ENCODE data around the gene KRTAP1-4. TPM values are rescaled to one million over a fixed set of nuclear protein-coding genes. Genes with fewer than 3 reads are reported as not detected.
"Not testable (repeated sequence)": the region's sequence is repeated elsewhere in the genome, so short reads cannot be mapped to it uniquely, and the experiment has no call there.

KRTAP1-4 gene
- total and polyA plus RNA-seq, 2 of the 8 experiments (the other 6 are each of a cell fraction or from before 2014, with no cell fraction given) = not detected

GRCh38 chr17:41054556-41054955, 24.6 kb upstream of the KRTAP1-4 start:
- H3K23ac ChIP-seq (ENCODE audit: insufficient read length); POLR2A ChIA-PET (ENCODE audit: partially characterized antibody); H3K14ac ChIP-seq (ENCODE audit: insufficient read length); H2AK5ac ChIP-seq (ENCODE audit: low read depth, low read length); DNase-seq (ENCODE audit: low read depth in 1 of 2, low spot score in 2 of 2); H3K4me2 ChIP-seq (ENCODE audit: insufficient read depth in 1 of 2, low read depth in 2 of 2, low read length in 2 of 2); FAIRE-seq; H4K5ac ChIP-seq (ENCODE audit: insufficient read length, low read depth, low read length); H3K56ac ChIP-seq (replicated peaks; ENCODE audit: insufficient read length, low read depth, low read length); H3K4me1 ChIP-seq (replicated peaks in 1 of 4; ENCODE audit: control insufficient read depth in 3 of 4, insufficient read depth in 4 of 4, low read length in 3 of 4); H3K9me3 ChIP-seq (ENCODE audit: insufficient read depth in 2 of 2, low read depth in 1 of 2, low read length in 1 of 2); H2BK12ac ChIP-seq (ENCODE audit: low read depth, low read length); H4K8ac ChIP-seq (ENCODE audit: extremely low read depth, insufficient read depth, low read length); H2BK5ac ChIP-seq (ENCODE audit: low read depth, low read length); H3K18ac ChIP-seq (ENCODE audit: extremely low read depth, low read length); H3K4ac ChIP-seq (replicated peaks; ENCODE audit: insufficient read length, low read depth, low read length); H2BK15ac ChIP-seq (ENCODE audit: low read length); H4K20me1 ChIP-seq (replicated peaks in 1 of 2; ENCODE audit: control insufficient read depth in 1 of 2, insufficient read depth in 2 of 2, low read length in 2 of 2); H3K27me3 ChIP-seq (replicated peaks in 1 of 4; ENCODE audit: control insufficient read depth in 3 of 4, extremely low read depth in 1 of 4, insufficient read depth in 3 of 4, low read length in 3 of 4); H4K91ac ChIP-seq (replicated peaks; ENCODE audit: insufficient read length, low read length); H3K27ac ChIP-seq (ENCODE audit: low read depth, low read length); H2BK120ac ChIP-seq (replicated peaks; ENCODE audit: low read depth, low read length); H3K79me2 ChIP-seq (ENCODE audit: control insufficient read depth in 1 of 2, insufficient read depth in 2 of 2, low read length in 2 of 2); H3K4me3 ChIP-seq (ENCODE audit: extremely low read depth in 1 of 4, insufficient read depth in 2 of 4, low read depth in 3 of 4, low read length in 4 of 4); H3K23me2 ChIP-seq (ENCODE audit: low read depth, low read length); H3K9ac ChIP-seq (replicated peaks in 1 of 4; ENCODE audit: extremely low read depth in 1 of 4, low read depth in 3 of 4, low read length in 3 of 4); H3K36me3 ChIP-seq (ENCODE audit: control insufficient read depth in 2 of 4, insufficient read depth in 4 of 4, low read length in 3 of 4); H3K79me1 ChIP-seq (ENCODE audit: low read depth, low read length); H2BK20ac ChIP-seq (ENCODE audit: low read length); CTCF ChIA-PET (ENCODE audit: partially characterized antibody); H2AFZ ChIP-seq (ENCODE audit: low read length): not testable (repeated sequence)
- 99% methylated on average over 7 of the region's 9 CpGs; no CpG with 5 or more reads in 1 of the 2 experiments for WGBS, 2 experiments (ENCODE audit: extremely low coverage in 1 of 2, insufficient coverage in 1 of 2, insufficient read length in 1 of 2, insufficient replicate concordance in 2 of 2, low coverage in 1 of 2, low lambda C conversion rate in 2 of 2, missing lambda C conversion rate in 1 of 2)

Data from H1 (cell line).